SHP77 (cell line): ENCODE results near the gene AGT.
"Not testable (repeated sequence)": the region's sequence is repeated elsewhere in the genome, so short reads cannot be mapped to it uniquely, and the experiment has no call there.

Experiments used
- DNase-seq, 2 experiments: peaks; one replicate each; lab custom pipeline; 2025; lab: John Stamatoyannopoulos, UW

The AGT gene

GRCh38 chr1:230707732-230708630 lies 5.9 kb downstream of the AGT start:
- no peak for DNase-seq

GRCh38 chr1:230706887-230707731 lies 6.8 kb downstream of the AGT start:
- DNase-seq, result no peak

GRCh38 chr1:230706020-230706699 lies 7.8 kb downstream of the AGT start:
- DNase-seq, result no peak

GRCh38 chr1:230705289-230706019 lies 8.5 kb downstream of the AGT start:
- no peak for DNase-seq

GRCh38 chr1:230704830-230705229 lies 9.1 kb downstream of the AGT start:
- no peak for DNase-seq

GRCh38 chr1:230703679-230704385 lies 10.1 kb downstream of the AGT start:
- DNase-seq, result no peak

GRCh38 chr1:230702934-230703678 lies 10.8 kb downstream of the AGT start:
- no peak for DNase-seq

- no peak for DNase-seq
Measured at GRCh38 chr1:230701895-230702768, 11.8 kb downstream of the AGT start.

GRCh38 chr1:230701434-230701833 lies 12.5 kb downstream of the AGT start:
- no peak for DNase-seq

GRCh38 chr1:230700132-230700531 lies 13.8 kb downstream of the AGT start:
- DNase-seq, result no peak

- no peak for DNase-seq
Measured at GRCh38 chr1:230699716-230700115, 14.2 kb downstream of the AGT start.

GRCh38 chr1:230698964-230699363 lies 15.0 kb downstream of the AGT start:
- not testable (repeated sequence) for DNase-seq

- no peak for DNase-seq
Measured at GRCh38 chr1:230698130-230698529, 15.8 kb downstream of the AGT start.

GRCh38 chr1:230696722-230697437 lies 17.0 kb downstream of the AGT start:
- no peak for DNase-seq

GRCh38 chr1:230696218-230696617 lies 17.7 kb downstream of the AGT start:
- no peak for DNase-seq

- no peak for DNase-seq
Measured at GRCh38 chr1:230694991-230695390, 18.9 kb downstream of the AGT start.

- no peak for DNase-seq
Measured at GRCh38 chr1:230694464-230694863, 19.5 kb downstream of the AGT start.

- DNase-seq, result no peak
Measured at GRCh38 chr1:230693777-230694176, 20.1 kb downstream of the AGT start.

GRCh38 chr1:230693221-230693620 lies 20.7 kb downstream of the AGT start:
- DNase-seq, result no peak
